ENCODE results near the gene NFE2L2. TPM values are rescaled to one million over a fixed set of nuclear protein-coding genes. Genes with fewer than 3 reads are reported as not detected.
A peak's percentile ranks its signal among the peaks of the same experiment; 100 is the strongest.
"Not testable (repeated sequence)": the region's sequence is repeated elsewhere in the genome, so short reads cannot be mapped to it uniquely, and the experiment has no call there.

Gene NFE2L2
- total RNA-seq, 3 donors from 2014 or later (not counting 1 experiment from before 2014, with no cell fraction given), result 76.0 to 99.8 (median 84.6) TPM

GRCh38 chr2:177229442-177230242 is 34.9 kb downstream of the NFE2L2 start:
- 96% methylated on average over 7 of the region's 8 CpGs for WGBS (ENCODE audit: insufficient coverage)
- Histone ChIP-seq H3K9me3 (ENCODE audit: control insufficient read depth, insufficient read depth, low read length) (no peaks in the 10 kb centered on the region), H3K27ac (ENCODE audit: low read length) (no peak overlapping the region), H3K36me3 (ENCODE audit: control insufficient read depth, insufficient read depth, low read length) (peaks cover 53% of the 10 kb centered on the region), H3K4me3 (ENCODE audit: low read length) (no peak overlapping the region), H3K4me1 (ENCODE audit: control insufficient read depth, insufficient read depth, low read length) (no peaks in the 10 kb centered on the region), H3K27me3 (ENCODE audit: control insufficient read depth, insufficient read depth, low read length) (no peaks in the 10 kb centered on the region)
- DNase-seq (no peak), ATAC-seq (peak in 1 of 3 donors; percentile 11)
- H3K27ac Mint-ChIP-seq, result peak overlapping the region; percentile 78 to 100
- H3K27me3 Mint-ChIP-seq (ENCODE audit: low read depth in 2 of 2), result no peaks in the 10 kb centered on the region
- intact Hi-C loops (cut with micrococcal nuclease), result no loop called here
- peaks cover 19% of the 10 kb centered on the region for H3K36me3 Mint-ChIP-seq
- no peak for TF ChIP-seq CTCF (IDR thresholded peaks at IDR 0.05)
- no peaks in the 10 kb centered on the region for H3K9me3 Mint-ChIP-seq
- peak overlapping the region; percentile 25 for H3K4me3 Mint-ChIP-seq
- peaks cover 47 to 53% of the 10 kb centered on the region in 2 donors for H3K4me1 Mint-ChIP-seq

DNA sequence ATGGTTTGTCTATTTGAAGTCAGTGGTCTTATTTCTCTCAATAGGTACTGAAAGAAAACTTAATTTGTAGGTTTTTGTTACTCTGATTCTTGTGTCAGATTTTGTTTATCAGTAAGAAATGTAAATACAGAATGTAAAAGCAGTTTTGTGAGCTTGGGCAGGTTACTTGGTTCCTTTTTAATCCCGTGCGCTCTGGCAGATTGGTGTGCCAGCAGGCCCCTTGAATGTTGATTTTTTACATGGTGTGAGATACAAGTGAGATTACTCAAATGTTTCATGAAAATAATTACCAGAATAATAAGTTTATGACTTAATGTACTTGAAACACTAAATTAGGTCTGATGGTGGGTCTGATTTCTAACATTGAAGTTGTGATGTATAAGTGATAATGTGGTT is 38.6 kb downstream of the NFE2L2 start:
- Mint-ChIP-seq H3K4me1 (peaks cover 41 to 65% of the 10 kb centered on the region in 2 donors), H3K9me3 (no peaks in the 10 kb centered on the region), H3K36me3 (peaks cover 13% of the 10 kb centered on the region), H3K27me3 (ENCODE audit: low read depth in 2 of 2) (no peaks in the 10 kb centered on the region), H3K27ac (peak overlapping the region; percentile 29 to 100), H3K4me3 (peak overlapping the region; percentile 9)
- H3K36me3 ChIP-seq (ENCODE audit: control insufficient read depth, insufficient read depth, low read length), result peaks cover 47% of the 10 kb centered on the region
- WGBS (ENCODE audit: insufficient coverage), result 97% methylated on average over 2 of the region's 2 CpGs
- no peaks in the 10 kb centered on the region for H3K9me3 ChIP-seq (ENCODE audit: control insufficient read depth, insufficient read depth, low read length)
- no peaks in the 10 kb centered on the region for H3K4me1 ChIP-seq (ENCODE audit: control insufficient read depth, insufficient read depth, low read length)
- ATAC-seq (no peak), DNase-seq (no peak)
- intact Hi-C loops (cut with micrococcal nuclease), result no loop called here
- H3K27ac ChIP-seq (ENCODE audit: low read length), result no peak overlapping the region
- no peaks in the 10 kb centered on the region for H3K27me3 ChIP-seq (ENCODE audit: control insufficient read depth, insufficient read depth, low read length)
- no peak for TF ChIP-seq CTCF (IDR thresholded peaks at IDR 0.05)
- no peak overlapping the region for H3K4me3 ChIP-seq (ENCODE audit: low read length)

DNA sequence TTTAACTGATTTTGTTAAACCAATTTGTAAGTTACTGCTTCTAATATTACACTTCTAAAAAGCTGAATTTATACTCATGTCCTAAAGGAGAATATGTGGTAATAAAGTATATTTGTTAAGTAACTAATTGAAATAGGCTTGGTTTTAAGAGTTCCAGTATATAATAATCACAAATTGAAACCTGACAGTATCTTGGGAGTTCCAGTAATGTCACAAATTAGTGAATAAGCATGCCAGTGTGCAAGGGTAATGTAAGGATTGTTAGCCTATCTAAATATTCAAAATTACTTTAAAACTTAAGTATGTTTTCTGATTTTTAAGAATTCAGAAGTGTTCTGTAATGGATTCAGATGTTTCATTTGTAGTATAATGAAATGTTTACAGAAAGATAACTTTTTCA is 41.1 kb downstream of the NFE2L2 start:
- H3K27me3 Mint-ChIP-seq (ENCODE audit: low read depth in 2 of 2); intact Hi-C loops (cut with micrococcal nuclease); H3K9me3 Mint-ChIP-seq; H3K27me3 ChIP-seq (ENCODE audit: control insufficient read depth, insufficient read depth, low read length); ATAC-seq; H3K4me3 ChIP-seq (ENCODE audit: low read length); H3K4me3 Mint-ChIP-seq; DNase-seq; H3K9me3 ChIP-seq (ENCODE audit: control insufficient read depth, insufficient read depth, low read length); H3K4me1 ChIP-seq (ENCODE audit: control insufficient read depth, insufficient read depth, low read length); H3K27ac ChIP-seq (ENCODE audit: low read length): not testable (repeated sequence)
- Mint-ChIP-seq H3K36me3 (peaks cover 10% of the 10 kb centered on the region), H3K27ac (peak overlapping the region; percentile 35 to 100), H3K4me1 (peaks cover 29 to 65% of the 10 kb centered on the region in 2 donors)
- peaks cover 50% of the 10 kb centered on the region for H3K36me3 ChIP-seq (ENCODE audit: control insufficient read depth, insufficient read depth, low read length)

GRCh38 chr2:177221970-177222369 is 42.6 kb downstream of the NFE2L2 start:
- Mint-ChIP-seq H3K27me3 (ENCODE audit: low read depth in 2 of 2) (no peaks in the 10 kb centered on the region), H3K4me1 (peaks cover 26 to 56% of the 10 kb centered on the region in 2 donors), H3K4me3 (no peak overlapping the region), H3K9me3 (no peaks in the 10 kb centered on the region), H3K36me3 (peaks cover 21% of the 10 kb centered on the region), H3K27ac (peak overlapping the region; percentile 58 to 100)
- Histone ChIP-seq H3K36me3 (ENCODE audit: control insufficient read depth, insufficient read depth, low read length) (peaks cover 65% of the 10 kb centered on the region), H3K27me3 (ENCODE audit: control insufficient read depth, insufficient read depth, low read length) (no peaks in the 10 kb centered on the region), H3K4me1 (ENCODE audit: control insufficient read depth, insufficient read depth, low read length) (no peaks in the 10 kb centered on the region), H3K27ac (ENCODE audit: low read length) (no peak overlapping the region), H3K9me3 (ENCODE audit: control insufficient read depth, insufficient read depth, low read length) (no peaks in the 10 kb centered on the region), H3K4me3 (ENCODE audit: low read length) (no peak overlapping the region)
- DNase-seq (no peak), ATAC-seq (no peak)
- TF ChIP-seq CTCF (IDR thresholded peaks at IDR 0.05), result no peak
- intact Hi-C loops (cut with micrococcal nuclease), result no loop called here
- 93% methylated on average over 3 of the region's 3 CpGs for WGBS (ENCODE audit: insufficient coverage)
